K562 (cell line): ENCODE measurements around the gene MAGIX. TPM values are rescaled to one million over a fixed set of nuclear protein-coding genes. Genes with fewer than 3 reads are reported as not detected.

Source experiments
- ETV6 ChIP-seq, 3 experiments: fragments of 150-350 bp in 1 of 3; sonication (generic) in 1 of 3; formaldehyde crosslinking in 1 of 3; IDR thresholded peaks; 2 replicates each; pipeline versions ENCODE4 v1.6.1 to v1.8.0; 2014 to 2022; ENCODE audit warnings: borderline replicate concordance in 2 of 3, low read depth in 2 of 3, antibody characterized with exemption in 1 of 3, low read length in 1 of 3, mild to moderate bottlenecking in 1 of 3, missing genetic modification reagents in 1 of 3
- FOXA1 ChIP-seq: fragments of 450-650 bp; IDR thresholded peaks from 2 replicates; pipeline ENCODE4 v1.6.1; 2016; ENCODE audit warnings: mild to moderate bottlenecking, borderline replicate concordance
- NR3C1 ChIP-seq: sonication (generic); formaldehyde crosslinking; IDR thresholded peaks from 2 replicates; pipeline ENCODE4 v1.8.1; 2022; ENCODE audit warnings: missing genetic modification reagents
- POLR2H ChIP-seq: IDR thresholded peaks from 2 replicates; pipeline ENCODE4 v1.6.1; 2016; ENCODE audit warnings: missing genetic modification characterization, low read depth, mild to moderate bottlenecking, control low read depth, missing compliant biosample characterization, moderate library complexity
- RBM17 ChIP-seq: fragments of 200-400 bp; formaldehyde crosslinking; IDR thresholded peaks from 2 replicates; pipeline ENCODE4 v1.6.1; 2017; ENCODE audit warnings: low read depth, mild to moderate bottlenecking, low read length, borderline replicate concordance
- SMAD4 ChIP-seq: fragments of 250-450 bp; sonication (Bioruptor Pico); conservative IDR thresholded peaks from 2 replicates; pipeline ENCODE4 v1.8.0; 2021; ENCODE audit warnings: inconsistent platforms, mild to moderate bottlenecking, moderate library complexity
- SMARCA5 ChIP-seq: fragments of 450-650 bp; IDR thresholded peaks from 2 replicates; pipeline ENCODE4 v1.6.1; 2016
- THRAP3 ChIP-seq: fragments of 450-650 bp; IDR thresholded peaks from 2 replicates; pipeline ENCODE4 v1.6.1; 2016; ENCODE audit warnings: mild to moderate bottlenecking, inconsistent platforms, borderline replicate concordance
- ZNF311 ChIP-seq: fragments of 250-450 bp; sonication (Bioruptor Pico); IDR thresholded peaks from 2 replicates; pipeline ENCODE4 v1.4.0; 2020; ENCODE audit warnings: mild to moderate bottlenecking, moderate library complexity
- ZNF408 ChIP-seq: fragments of 250-450 bp; sonication (Bioruptor Pico); IDR thresholded peaks from 2 replicates; pipeline ENCODE4 v1.4.0; 2020; ENCODE audit warnings: low read depth, mild to moderate bottlenecking, moderate library complexity
- ZNF766 ChIP-seq: fragments of 200-800 bp; sonication (Bioruptor generic); conservative IDR thresholded peaks from 2 replicates; pipeline ENCODE4 v1.6.1; 2016; ENCODE audit warnings: missing genetic modification characterization, missing compliant biosample characterization
- polyA plus RNA-seq, 8 experiments: library from polyadenylated mRNA; depleted of rRNA in 4 of 8; stranded (reverse) in 5 of 8; unstranded in 3 of 8; fragments of >200 nt; fragmentation: Nextera tagmentation in 2 of 8; fragmentation: Illumina TruSeq in 1 of 8; extraction: Ambion mirVana in 2 of 8; extraction: Trizol in 1 of 8; gene quantifications; 2 replicates each; pipeline versions ENCODE4 v1.2.1 to v1.2.3, GENCODE V29; 2011 to 2014; ENCODE audit warnings: inconsistent platforms in 1 of 8, missing spikeins in 1 of 8
- total RNA-seq, 7 experiments: library from RNA; depleted of rRNA in 6 of 7; stranded (reverse); fragments of >200 nt in 6 of 7; fragmentation: Illumina TruSeq in 2 of 7; extraction: Trizol in 2 of 7; gene quantifications; 2 replicates each; pipeline versions ENCODE4 v1.2.1 to v1.2.3, GENCODE V29; 2011 to 2021; ENCODE audit warnings: low replicate concordance in 1 of 7
- TF ChIP-seq, protein P1 (sequence below), 2 experiments: fragments of 250-450 bp in 1 of 2; fragments of 450-650 bp in 1 of 2; sonication (Bioruptor Pico) in 1 of 2; IDR thresholded peaks; 2 replicates each; pipeline versions ENCODE4 v1.6.1 to v1.8.0; 2016 to 2021; ENCODE audit warnings: mild to moderate bottlenecking in 2 of 2, moderate library complexity in 2 of 2, missing compliant biosample characterization in 1 of 2, missing genetic modification characterization in 1 of 2
- TF ChIP-seq, protein P2 (sequence below): IDR thresholded peaks from 3 replicates; pipeline ENCODE4 v1.6.1; 2011; ENCODE audit warnings: borderline replicate concordance, mild to moderate bottlenecking; ENCODE audit not compliant: insufficient read length, insufficient read depth
- TF ChIP-seq, protein P3 (sequence below): fragments of 450-650 bp; IDR thresholded peaks from 2 replicates; pipeline ENCODE4 v1.6.1; 2017; ENCODE audit warnings: antibody characterized with exemption
- TF ChIP-seq, protein P4 (sequence below): fragments of 450-650 bp; IDR thresholded peaks from 2 replicates; pipeline ENCODE4 v1.6.1; 2017; ENCODE audit warnings: mild to moderate bottlenecking, moderate library complexity

MAGIX gene
- total and polyA plus RNA-seq, 9 of the 15 experiments (the other 6 are each of a cell fraction or from before 2014, with no cell fraction given): 0.08 to 3.5 (median 0.47) TPM

DNA sequence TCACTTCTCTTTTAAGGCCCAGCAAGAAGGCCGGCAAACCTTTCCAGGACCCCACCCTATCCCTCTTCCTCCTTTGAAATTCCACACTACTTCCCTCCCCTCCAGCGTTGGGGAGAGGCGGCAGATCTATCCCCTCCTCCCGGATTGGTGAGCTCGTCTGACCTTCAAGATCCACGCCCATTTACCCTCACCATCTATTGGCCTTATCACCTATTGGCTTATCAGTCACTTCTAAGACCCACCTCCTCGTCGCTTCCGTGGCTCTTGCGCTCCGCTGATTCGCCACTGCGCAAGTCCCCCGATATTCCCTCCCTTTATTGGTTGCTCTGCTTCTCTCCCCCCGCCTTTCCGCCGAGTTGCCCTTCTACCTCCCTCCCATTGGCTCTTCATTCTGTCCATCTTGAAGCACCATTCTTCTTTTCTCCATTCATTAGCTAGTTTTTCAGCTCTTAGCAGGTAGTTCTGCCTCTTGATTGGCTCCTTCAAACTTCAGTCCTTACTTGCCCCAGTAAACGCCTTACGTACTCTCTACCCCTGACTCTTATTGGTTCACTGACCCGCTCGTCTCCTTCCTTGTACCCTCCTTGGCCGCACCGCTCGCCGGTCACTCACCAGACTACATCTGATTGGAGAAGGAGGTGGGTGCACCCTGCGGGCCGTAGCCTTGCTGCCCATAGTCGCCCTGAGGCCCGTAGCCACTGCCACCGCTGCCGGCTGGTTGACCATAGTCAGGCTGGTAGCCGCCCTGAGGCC, 28.4 kb downstream of the MAGIX start (continued):
- TF ChIP-seq ZNF408 (CRISPR knock-in tag): no peak
- TF ChIP-seq FOXA1: no peak
- TF ChIP-seq, protein P1, sequence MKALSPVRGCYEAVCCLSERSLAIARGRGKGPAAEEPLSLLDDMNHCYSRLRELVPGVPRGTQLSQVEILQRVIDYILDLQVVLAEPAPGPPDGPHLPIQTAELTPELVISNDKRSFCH (CRISPR knock-in tag; IDR thresholded peaks at IDR 0.05): no peak
- TF ChIP-seq, protein P1 (tag; IDR thresholded peaks at IDR 0.05): no peak
- TF ChIP-seq, protein P2, sequence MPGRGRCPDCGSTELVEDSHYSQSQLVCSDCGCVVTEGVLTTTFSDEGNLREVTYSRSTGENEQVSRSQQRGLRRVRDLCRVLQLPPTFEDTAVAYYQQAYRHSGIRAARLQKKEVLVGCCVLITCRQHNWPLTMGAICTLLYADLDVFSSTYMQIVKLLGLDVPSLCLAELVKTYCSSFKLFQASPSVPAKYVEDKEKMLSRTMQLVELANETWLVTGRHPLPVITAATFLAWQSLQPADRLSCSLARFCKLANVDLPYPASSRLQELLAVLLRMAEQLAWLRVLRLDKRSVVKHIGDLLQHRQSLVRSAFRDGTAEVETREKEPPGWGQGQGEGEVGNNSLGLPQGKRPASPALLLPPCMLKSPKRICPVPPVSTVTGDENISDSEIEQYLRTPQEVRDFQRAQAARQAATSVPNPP: no peak
- TF ChIP-seq, protein P3, sequence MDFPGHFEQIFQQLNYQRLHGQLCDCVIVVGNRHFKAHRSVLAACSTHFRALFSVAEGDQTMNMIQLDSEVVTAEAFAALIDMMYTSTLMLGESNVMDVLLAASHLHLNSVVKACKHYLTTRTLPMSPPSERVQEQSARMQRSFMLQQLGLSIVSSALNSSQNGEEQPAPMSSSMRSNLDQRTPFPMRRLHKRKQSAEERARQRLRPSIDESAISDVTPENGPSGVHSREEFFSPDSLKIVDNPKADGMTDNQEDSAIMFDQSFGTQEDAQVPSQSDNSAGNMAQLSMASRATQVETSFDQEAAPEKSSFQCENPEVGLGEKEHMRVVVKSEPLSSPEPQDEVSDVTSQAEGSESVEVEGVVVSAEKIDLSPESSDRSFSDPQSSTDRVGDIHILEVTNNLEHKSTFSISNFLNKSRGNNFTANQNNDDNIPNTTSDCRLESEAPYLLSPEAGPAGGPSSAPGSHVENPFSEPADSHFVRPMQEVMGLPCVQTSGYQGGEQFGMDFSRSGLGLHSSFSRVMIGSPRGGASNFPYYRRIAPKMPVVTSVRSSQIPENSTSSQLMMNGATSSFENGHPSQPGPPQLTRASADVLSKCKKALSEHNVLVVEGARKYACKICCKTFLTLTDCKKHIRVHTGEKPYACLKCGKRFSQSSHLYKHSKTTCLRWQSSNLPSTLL: no peak
- TF ChIP-seq ZNF766 (CRISPR knock-in tag): no peak
- TF ChIP-seq THRAP3: no peak
- no peak for TF ChIP-seq SMARCA5
- no peak for TF ChIP-seq POLR2H
- TF ChIP-seq NR3C1 (CRISPR knock-in tag): no peak
- no peak for TF ChIP-seq SMAD4
- no peak for TF ChIP-seq ZNF311 (CRISPR knock-in tag)
- no peak for TF ChIP-seq ETV6 (IDR thresholded peaks at IDR 0.05; ENCODE audit: borderline replicate concordance in 1 of 2, low read depth in 2 of 2, low read length in 1 of 2)
- no peak for TF ChIP-seq ETV6 (CRISPR knock-in tag; IDR thresholded peaks at IDR 0.05; ENCODE audit: borderline replicate concordance)
- TF ChIP-seq, protein P4, sequence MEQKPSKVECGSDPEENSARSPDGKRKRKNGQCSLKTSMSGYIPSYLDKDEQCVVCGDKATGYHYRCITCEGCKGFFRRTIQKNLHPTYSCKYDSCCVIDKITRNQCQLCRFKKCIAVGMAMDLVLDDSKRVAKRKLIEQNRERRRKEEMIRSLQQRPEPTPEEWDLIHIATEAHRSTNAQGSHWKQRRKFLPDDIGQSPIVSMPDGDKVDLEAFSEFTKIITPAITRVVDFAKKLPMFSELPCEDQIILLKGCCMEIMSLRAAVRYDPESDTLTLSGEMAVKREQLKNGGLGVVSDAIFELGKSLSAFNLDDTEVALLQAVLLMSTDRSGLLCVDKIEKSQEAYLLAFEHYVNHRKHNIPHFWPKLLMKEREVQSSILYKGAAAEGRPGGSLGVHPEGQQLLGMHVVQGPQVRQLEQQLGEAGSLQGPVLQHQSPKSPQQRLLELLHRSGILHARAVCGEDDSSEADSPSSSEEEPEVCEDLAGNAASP: no peak
- TF ChIP-seq RBM17: no peak
